ENCODE results near the gene ZBTB9.

GRCh38 chr6:33467091-33467490 is 12.7 kb downstream of the ZBTB9 start:
- TF ChIP-seq POLR2A (IDR thresholded peaks at IDR 0.05; ENCODE audit: low read length) = no peak
- no peak for TF ChIP-seq GATA1 (IDR thresholded peaks at IDR 0.05; ENCODE audit: low read depth, low read length)
